ENCODE measurements around the gene CARS2. TPM values are rescaled to one million over a fixed set of nuclear protein-coding genes. Genes with fewer than 3 reads are reported as not detected.
"Not testable (repeated sequence)": the region's sequence is repeated elsewhere in the genome, so short reads cannot be mapped to it uniquely, and the experiment has no call there.

CARS2 gene
- total RNA-seq, 2 donors from 2014 or later, result 58.1 to 112 TPM

DNA sequence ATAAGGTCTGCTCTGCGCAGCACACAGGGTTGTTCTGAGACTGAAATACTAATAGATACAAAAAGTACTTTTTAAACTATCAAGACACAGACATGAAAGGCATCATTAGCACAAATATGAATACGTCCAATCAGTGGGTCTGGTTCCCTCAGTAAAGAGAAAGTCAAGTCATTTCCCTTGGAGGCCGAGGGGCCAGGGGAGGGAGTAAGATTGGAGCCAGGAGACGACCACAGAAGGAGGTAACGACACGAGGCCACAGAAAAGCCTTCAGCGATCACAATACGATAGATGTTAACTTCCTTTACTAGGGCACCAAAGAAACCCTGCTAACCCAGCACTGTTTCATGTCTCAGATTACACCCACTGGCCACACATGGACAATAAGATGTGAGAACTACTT lies 5.3 kb downstream of the CARS2 start:
- Mint-ChIP-seq H3K4me3 (no peak overlapping the region), H3K27ac (no peak overlapping the region), H3K9me3 (no peaks in the 10 kb centered on the region), H3K4me1 (ENCODE audit: low read depth in 2 of 2) (peaks cover 17 to 31% of the 10 kb centered on the region in 2 donors), H3K36me3 (peaks cover 22% of the 10 kb centered on the region), H3K27me3 (no peaks in the 10 kb centered on the region)
- DNase-seq (ENCODE audit: low spot score), result no peak
- no peak for ATAC-seq

DNA sequence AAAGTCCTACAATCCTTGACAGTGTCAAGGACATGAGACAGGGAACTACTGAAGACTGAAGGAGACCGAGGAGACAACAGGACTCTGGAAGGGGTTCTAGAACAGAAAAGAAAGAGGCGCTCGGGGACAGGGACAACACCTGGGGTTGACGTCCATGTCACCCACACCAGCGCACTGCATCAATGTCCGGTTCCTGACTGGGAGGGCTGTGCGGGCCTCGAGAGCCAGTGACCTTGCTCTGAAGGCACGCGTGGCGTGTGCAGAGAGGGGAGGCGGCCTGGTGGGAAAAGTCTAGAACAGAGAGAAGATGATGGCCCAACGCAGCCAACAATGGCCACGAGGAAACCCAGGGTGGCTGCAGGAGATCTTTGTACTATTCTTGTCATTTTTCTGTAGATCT lies 5.7 kb downstream of the CARS2 start:
- no peaks in the 10 kb centered on the region for H3K27me3 Mint-ChIP-seq
- no peak for DNase-seq (ENCODE audit: low spot score)
- no peak overlapping the region for H3K4me3 Mint-ChIP-seq
- no peak overlapping the region for H3K27ac Mint-ChIP-seq
- ATAC-seq, result no peak
- H3K36me3 Mint-ChIP-seq, result peaks cover 22% of the 10 kb centered on the region
- H3K9me3 Mint-ChIP-seq, result no peaks in the 10 kb centered on the region
- H3K4me1 Mint-ChIP-seq (ENCODE audit: low read depth in 2 of 2), result peaks cover 17 to 28% of the 10 kb centered on the region in 2 donors

DNA sequence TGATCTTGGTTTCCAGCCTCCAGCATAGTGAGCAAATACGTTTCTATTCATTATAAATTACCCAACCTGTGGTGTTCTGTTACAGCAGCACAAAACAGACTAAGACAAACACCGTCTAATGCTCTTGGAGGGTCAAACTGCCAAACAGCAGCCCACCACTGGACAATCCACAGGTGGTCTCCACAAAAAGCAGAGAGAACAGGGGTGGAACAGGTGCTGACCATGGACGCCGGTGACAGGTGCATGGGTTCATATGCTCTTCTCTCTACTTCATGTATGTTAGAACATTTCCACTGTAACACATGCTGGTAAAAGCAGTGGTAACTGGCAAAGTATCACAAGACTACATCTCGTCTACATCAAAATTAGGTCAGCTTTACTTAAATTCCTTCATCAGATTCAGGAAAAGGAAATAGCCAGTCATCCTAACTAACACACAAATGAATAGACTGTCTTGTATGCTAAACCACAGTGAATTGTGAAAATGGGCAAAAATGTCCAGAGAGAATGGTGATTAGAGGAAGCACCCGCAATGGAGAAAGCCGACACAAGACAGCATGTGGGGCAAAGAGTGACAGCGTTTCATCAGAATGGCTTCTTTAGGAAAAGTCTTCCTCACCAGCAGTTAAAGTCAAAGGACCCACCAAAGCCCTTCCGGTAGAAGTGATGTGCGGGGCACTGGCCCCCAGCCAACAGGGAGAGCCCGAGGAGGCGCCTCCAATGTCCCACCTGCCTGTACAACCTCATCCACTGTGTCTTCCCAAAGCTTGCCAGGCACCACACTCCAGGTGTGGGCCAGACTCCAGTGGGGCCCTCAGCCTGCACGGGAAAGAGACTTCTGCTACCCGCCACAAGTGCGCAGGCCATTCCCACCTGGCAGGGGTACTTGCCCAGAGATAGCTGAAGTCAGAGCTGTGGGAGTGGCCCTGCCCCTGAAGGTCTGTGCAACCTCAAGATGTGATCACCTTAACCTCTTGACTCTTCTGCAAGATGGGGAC lies 6.5 kb downstream of the CARS2 start:
- DNase-seq (ENCODE audit: low spot score), result no peak
- no peaks in the 10 kb centered on the region for H3K9me3 Mint-ChIP-seq
- H3K27me3 Mint-ChIP-seq, result no peaks in the 10 kb centered on the region
- peaks cover 22% of the 10 kb centered on the region for H3K36me3 Mint-ChIP-seq
- H3K27ac Mint-ChIP-seq, result no peak overlapping the region
- H3K4me1 Mint-ChIP-seq (ENCODE audit: low read depth in 2 of 2), result peaks cover 17 to 25% of the 10 kb centered on the region in 2 donors
- no peak overlapping the region for H3K4me3 Mint-ChIP-seq
- ATAC-seq, result peak in 1 of 2 donors; percentile 36

DNA sequence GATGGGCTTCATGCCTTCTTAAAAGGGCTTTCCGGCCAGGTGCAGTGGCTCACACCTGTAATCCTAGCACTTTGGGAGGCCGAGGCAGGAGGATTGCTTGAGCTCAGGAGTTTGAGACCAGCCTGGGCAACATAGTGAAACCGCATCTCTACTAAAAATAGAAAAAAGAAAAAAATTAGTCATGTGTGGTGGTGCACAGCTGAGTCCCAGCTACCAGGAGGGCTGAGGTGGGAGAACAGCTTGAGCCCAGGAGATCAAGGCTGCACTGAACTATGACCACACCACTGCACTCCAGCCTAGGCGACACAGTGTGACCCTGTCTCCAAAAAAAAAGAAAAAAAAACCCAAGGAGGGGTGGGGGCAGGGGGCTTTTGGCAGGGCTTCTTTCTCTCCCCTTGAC lies 7.2 kb downstream of the CARS2 start:
- DNase-seq (ENCODE audit: low spot score) (no peak), ATAC-seq (no peak)
- Mint-ChIP-seq H3K4me3 (no peak overlapping the region), H3K9me3 (no peaks in the 10 kb centered on the region), H3K36me3 (peaks cover 22% of the 10 kb centered on the region), H3K27me3 (no peaks in the 10 kb centered on the region), H3K4me1 (ENCODE audit: low read depth in 2 of 2) (peaks cover 17 to 25% of the 10 kb centered on the region in 2 donors), H3K27ac (peak overlapping the region in 1 of 2 donors; percentile 47)

DNA sequence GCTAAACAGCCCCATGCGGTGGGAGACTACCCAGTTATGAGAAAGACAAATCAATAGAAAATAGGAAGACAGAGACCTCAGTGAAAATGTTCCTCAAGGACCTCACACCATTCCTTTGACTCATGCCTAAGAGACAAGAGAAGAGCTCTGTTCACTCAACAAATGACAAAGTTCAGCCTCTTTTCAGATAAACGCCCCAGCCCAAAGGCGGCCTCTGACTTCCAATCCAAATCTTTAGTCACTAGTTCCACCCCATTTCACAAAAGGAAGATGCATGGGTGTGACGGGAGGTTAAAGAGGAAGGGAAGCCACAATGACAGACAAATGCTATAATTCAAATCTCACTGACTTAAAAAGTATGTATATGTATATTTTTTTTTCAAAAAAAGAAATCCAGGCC lies 8.1 kb downstream of the CARS2 start:
- DNase-seq (ENCODE audit: low spot score), result no peak
- Mint-ChIP-seq H3K4me1 (ENCODE audit: low read depth in 2 of 2) (peaks cover 13 to 20% of the 10 kb centered on the region in 2 donors), H3K9me3 (no peaks in the 10 kb centered on the region), H3K27me3 (no peaks in the 10 kb centered on the region), H3K4me3 (no peak overlapping the region), H3K27ac (no peak overlapping the region), H3K36me3 (peaks cover 22% of the 10 kb centered on the region)
- ATAC-seq, result no peak

GRCh38 chr13:110696776-110697175 lies 9.1 kb downstream of the CARS2 start:
- ATAC-seq (no peak), DNase-seq (ENCODE audit: low spot score) (no peak)
- H3K27me3 Mint-ChIP-seq, result no peaks in the 10 kb centered on the region
- peaks cover 7 to 13% of the 10 kb centered on the region in 2 donors for H3K4me1 Mint-ChIP-seq (ENCODE audit: low read depth in 2 of 2)
- no peak overlapping the region for H3K27ac Mint-ChIP-seq
- no peak overlapping the region for H3K4me3 Mint-ChIP-seq
- H3K36me3 Mint-ChIP-seq, result peaks cover 17% of the 10 kb centered on the region
- H3K9me3 Mint-ChIP-seq, result no peaks in the 10 kb centered on the region

- Mint-ChIP-seq H3K36me3 (peaks cover 11% of the 10 kb centered on the region), H3K4me1 (ENCODE audit: low read depth in 2 of 2) (peaks cover 5 to 12% of the 10 kb centered on the region in 2 donors)
Measured at GRCh38 chr13:110695774-110696173, 10.1 kb downstream of the CARS2 start.

DNA sequence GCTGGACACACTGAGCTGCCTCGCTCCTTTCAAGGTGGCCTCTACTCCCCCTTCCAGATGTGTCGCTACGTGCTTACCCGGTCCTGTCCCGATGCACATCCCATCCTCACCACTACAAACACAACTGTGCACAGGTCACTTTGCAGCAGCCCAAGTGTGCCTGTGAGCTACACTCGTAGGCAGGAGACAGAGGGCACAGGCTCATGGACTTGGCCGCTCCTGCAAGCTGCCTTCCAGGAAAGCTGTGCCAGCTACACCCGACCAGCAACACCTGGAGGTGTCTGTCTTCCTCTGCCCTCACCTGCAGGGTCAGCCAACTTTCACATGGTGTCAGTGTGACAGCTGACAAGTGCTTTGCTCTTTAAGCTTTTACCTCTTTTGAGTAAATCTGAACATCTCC lies 15.4 kb downstream of the CARS2 start:
- Mint-ChIP-seq H3K27me3 (no peaks in the 10 kb centered on the region), H3K27ac (no peak overlapping the region), H3K4me3 (no peak overlapping the region), H3K4me1 (ENCODE audit: low read depth in 2 of 2) (no peaks in the 10 kb centered on the region), H3K36me3 (peaks cover 2% of the 10 kb centered on the region), H3K9me3 (no peaks in the 10 kb centered on the region)
- DNase-seq (ENCODE audit: low spot score) (no peak), ATAC-seq (no peak)

More at GRCh38 chr13:110695774-110696173, 10.1 kb downstream of the CARS2 start:
- not testable (repeated sequence) for ATAC-seq; H3K27ac Mint-ChIP-seq; H3K9me3 Mint-ChIP-seq; H3K27me3 Mint-ChIP-seq; H3K4me3 Mint-ChIP-seq; DNase-seq (ENCODE audit: low spot score)

- Mint-ChIP-seq H3K4me3 (no peak overlapping the region), H3K9me3 (no peaks in the 10 kb centered on the region), H3K4me1 (ENCODE audit: low read depth in 2 of 2) (no peaks in the 10 kb centered on the region), H3K36me3 (peaks cover 5% of the 10 kb centered on the region), H3K27ac (no peak overlapping the region), H3K27me3 (no peaks in the 10 kb centered on the region)
- ATAC-seq (no peak), DNase-seq (ENCODE audit: low spot score) (no peak)
Measured at GRCh38 chr13:110689711-110690110, 16.2 kb downstream of the CARS2 start.

GRCh38 chr13:110689041-110689440 lies 16.9 kb downstream of the CARS2 start:
- H3K4me1 Mint-ChIP-seq (ENCODE audit: low read depth in 2 of 2), result no peaks in the 10 kb centered on the region
- no peaks in the 10 kb centered on the region for H3K9me3 Mint-ChIP-seq
- no peak for DNase-seq (ENCODE audit: low spot score)
- H3K27me3 Mint-ChIP-seq, result no peaks in the 10 kb centered on the region
- peaks cover 5% of the 10 kb centered on the region for H3K36me3 Mint-ChIP-seq
- ATAC-seq, result no peak
- no peak overlapping the region for H3K27ac Mint-ChIP-seq
- no peak overlapping the region for H3K4me3 Mint-ChIP-seq

- H3K27ac Mint-ChIP-seq, result no peak overlapping the region
- no peaks in the 10 kb centered on the region for H3K4me1 Mint-ChIP-seq (ENCODE audit: low read depth in 2 of 2)
- ATAC-seq (no peak), DNase-seq (ENCODE audit: low spot score) (no peak)
- H3K9me3 Mint-ChIP-seq, result no peaks in the 10 kb centered on the region
- H3K4me3 Mint-ChIP-seq, result no peak overlapping the region
- H3K27me3 Mint-ChIP-seq, result no peaks in the 10 kb centered on the region
- H3K36me3 Mint-ChIP-seq, result peaks cover 5% of the 10 kb centered on the region
Measured at GRCh38 chr13:110687736-110688135, 18.2 kb downstream of the CARS2 start.

- Mint-ChIP-seq H3K36me3 (peaks cover 11% of the 10 kb centered on the region), H3K27me3 (no peaks in the 10 kb centered on the region)
- DNase-seq (ENCODE audit: low spot score), result no peak
Measured at GRCh38 chr13:110685305-110686020, 20.5 kb downstream of the CARS2 start.

GRCh38 chr13:110684388-110685056 lies 21.4 kb downstream of the CARS2 start:
- ATAC-seq (no peak), DNase-seq (ENCODE audit: low spot score) (no peak)
- no peak overlapping the region for H3K27ac Mint-ChIP-seq
- no peaks in the 10 kb centered on the region for H3K9me3 Mint-ChIP-seq
- H3K36me3 Mint-ChIP-seq, result peaks cover 11% of the 10 kb centered on the region
- H3K4me3 Mint-ChIP-seq, result no peak overlapping the region
- H3K4me1 Mint-ChIP-seq (ENCODE audit: low read depth in 2 of 2), result peaks cover 0 to 3% of the 10 kb centered on the region in 2 donors
- no peaks in the 10 kb centered on the region for H3K27me3 Mint-ChIP-seq

More at GRCh38 chr13:110685305-110686020, 20.5 kb downstream of the CARS2 start:
- Mint-ChIP-seq H3K4me3 (no peak overlapping the region), H3K4me1 (ENCODE audit: low read depth in 2 of 2) (peaks cover 0 to 3% of the 10 kb centered on the region in 2 donors), H3K9me3 (no peaks in the 10 kb centered on the region), H3K27ac (no peak overlapping the region)
- no peak for ATAC-seq

All from natural killer cell treated with Interleukin-12 subunit alpha and Interleukin-12 subunit beta and Interleukin-15 and Interleukin-18, amount 100 ng/mL, for 72 hours (primary cell).